Activated CD8-positive, alpha-beta memory T cell treated with anti-CD3 and anti-CD28 coated beads, Interleukin-2, amount 50 U/mL, for 1 hour (primary cell): Measurements from ENCODE around the gene ZNF586.
"Not testable (repeated sequence)": the region's sequence is repeated elsewhere in the genome, so short reads cannot be mapped to it uniquely, and the experiment has no call there.

ENCODE experiments used
- DNase-seq: peaks from one replicate; pipeline ENCODE4 v3.0.0-alpha.2; 2020; ENCODE audit errors: extremely low read depth

ZNF586 gene

DNA sequence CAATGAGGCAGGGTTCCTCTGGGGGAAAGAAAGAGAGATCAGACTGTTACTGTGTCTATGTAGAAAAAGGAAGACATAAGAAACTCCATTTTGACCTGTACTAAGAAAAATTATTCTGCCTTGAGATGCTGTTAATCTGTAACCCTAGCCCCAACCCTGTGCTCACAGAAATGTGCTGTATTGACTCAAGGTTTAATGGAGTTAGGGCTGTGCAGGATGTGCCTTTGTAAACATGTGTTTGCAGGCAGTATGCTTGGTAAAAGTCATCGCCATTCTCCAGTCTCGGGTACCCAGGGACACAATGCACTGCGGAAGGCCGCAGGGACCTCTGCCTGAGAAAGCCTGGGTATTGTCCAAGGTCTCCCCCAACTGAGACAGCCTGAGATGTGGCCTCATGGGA, 54.1 kb downstream of the ZNF586 start:
- not testable (repeated sequence) for DNase-seq

DNA sequence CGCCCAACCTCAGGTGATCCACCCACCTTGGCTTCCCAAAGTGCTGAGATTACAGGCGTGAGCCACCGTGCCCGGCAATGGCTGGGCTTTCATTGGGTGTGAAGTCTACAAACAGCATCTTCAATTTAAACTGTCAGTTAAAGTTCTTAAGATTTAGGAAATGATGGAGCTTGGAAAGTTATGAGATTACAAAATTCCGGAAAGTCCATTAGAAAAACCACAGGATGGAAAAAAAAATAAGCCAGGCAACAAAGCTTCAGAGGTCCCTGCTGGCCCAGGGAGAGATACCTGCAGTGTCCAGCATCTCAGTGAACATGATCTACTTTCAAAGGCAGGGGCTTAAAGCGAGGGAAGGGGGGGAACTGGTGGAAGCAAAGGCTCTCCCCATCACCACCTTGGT, 56.0 kb downstream of the ZNF586 start:
- no peak for DNase-seq

DNA sequence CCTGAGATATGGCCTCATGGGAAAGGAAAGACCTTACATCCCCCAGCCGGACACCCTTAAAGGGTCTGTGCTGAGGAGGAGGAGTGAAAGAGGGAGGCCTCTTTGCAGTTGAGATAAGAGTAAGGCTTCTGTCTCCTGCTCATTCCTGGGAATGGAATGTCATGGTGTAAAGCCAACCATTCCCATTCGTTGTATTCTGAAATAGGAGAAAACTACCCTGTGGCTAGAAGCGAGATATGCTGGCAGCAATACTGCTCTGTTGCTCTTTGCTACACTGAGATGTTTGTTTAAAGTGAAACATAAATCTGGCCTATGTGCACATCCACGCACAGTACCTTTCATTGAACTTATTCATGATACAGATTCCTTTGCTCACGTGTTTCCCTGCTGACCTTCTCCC, 59.8 kb downstream of the ZNF586 start:
- no peak for DNase-seq

DNA sequence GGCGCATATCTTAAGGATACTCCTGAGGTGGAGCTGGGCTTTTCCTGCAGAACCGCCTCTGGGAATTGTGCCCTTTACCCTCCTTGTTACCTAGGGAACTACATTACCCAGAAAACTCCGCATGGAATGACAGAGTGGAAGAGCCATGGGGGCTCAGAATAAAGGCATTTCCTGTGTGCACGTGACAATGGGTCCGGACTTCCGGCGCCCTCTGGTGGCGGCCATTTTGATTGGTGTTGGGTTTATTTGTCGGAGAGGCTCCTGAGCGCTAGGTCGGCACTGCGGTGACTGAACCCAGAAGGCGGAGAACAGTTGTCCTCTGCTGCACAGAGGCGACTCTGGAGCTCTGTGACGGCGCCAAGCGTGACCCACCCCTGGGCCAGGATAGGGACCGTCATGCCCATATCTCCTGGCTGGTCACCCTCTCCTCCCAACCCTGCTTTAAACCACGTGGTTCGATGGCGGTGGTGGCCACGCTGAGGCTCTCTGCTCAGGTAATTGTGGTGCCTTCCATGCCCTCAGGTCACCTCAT, 60.7 kb downstream of the ZNF586 start, which contains the start of gene ZNF587B:
ZNF587B (plus strand) TSS at position 229 of the 532 bp plus-strand sequence; CDS start at position 459, 230 bp downstream.
- DNase-seq, result no peak
